ENCODE measurements around the gene ABCC8.

The ABCC8 gene

DNA sequence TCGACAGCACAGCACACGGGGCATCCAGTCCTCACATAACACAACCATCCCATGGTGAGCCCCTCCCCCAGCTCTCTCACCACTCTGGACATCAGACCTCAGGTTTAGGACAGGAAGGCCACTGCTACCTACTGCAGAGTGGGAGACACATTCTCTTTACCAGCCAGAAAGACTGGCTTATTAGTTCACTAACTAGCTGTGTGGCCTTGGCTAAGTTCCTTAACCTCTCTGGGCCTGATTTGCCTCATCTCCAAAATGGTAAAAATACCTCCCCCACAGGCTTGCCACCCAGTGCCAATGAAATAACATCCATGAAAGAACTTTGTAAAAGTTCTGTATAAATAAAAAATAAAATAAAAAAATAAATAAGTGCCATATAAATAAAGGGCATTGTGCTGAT lies 35.5 kb upstream of the ABCC8 start:
- TF ChIP-seq GATA1 (IDR thresholded peaks at IDR 0.05; ENCODE audit: low read depth, low read length) (no peak), POLR2A (IDR thresholded peaks at IDR 0.05; ENCODE audit: low read length) (no peak)
- DNase-seq, result no peak

DNA sequence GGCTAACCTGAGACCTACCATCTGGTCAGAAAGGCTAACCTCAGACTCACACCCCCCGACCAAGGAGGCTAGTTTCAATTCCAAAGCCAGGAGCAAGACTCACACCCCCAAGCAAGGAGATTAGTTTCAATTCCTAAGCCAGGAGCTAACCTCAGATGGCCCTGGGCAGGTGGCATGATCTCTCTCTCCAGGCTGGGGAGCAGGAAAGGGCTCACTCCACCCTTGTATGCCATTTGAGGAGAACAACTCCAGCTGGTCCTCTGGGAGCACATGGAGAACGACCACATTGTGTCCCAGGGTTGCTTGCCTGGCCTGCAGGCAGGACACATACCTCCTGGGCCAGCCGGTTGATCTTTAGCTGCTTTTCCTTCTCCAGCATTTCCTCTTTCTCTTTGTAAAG lies 34.9 kb upstream of the ABCC8 start:
- DNase-seq, result no peak
- TF ChIP-seq POLR2A (IDR thresholded peaks at IDR 0.05; ENCODE audit: low read length) (no peak), GATA1 (IDR thresholded peaks at IDR 0.05; ENCODE audit: low read depth, low read length) (no peak)

DNA sequence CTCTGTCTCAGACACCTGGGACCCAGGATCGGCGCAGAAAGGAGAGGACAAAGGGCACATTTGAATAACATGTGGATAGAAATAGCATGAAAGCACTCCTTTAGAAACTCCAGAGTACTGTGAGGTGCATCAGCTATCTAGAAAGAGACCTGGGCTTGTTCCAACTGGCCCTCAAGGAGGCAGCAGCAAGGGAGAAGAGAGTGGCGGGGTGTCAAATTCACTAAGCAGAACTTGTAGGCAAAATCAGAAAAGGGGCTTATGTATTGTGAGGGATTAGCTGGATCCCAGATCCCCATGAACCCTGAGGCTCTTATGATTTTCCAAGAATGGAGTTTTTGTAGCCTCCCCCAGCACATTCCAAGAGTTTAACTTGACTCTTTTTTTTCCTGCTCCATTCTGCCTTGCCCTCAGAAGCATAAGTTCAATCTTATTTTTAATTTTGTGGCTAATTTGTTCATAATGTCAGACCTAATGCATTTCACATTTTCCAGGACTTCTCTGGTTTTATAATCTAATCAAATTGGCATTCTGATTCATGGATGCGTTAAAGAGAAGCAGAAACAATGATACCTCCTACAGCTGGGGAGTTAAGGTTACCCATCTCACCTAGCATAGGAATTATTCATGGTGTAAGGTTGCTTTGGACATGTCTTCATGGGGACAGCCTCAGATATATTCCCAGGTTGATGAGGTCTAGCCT lies 34.0 kb upstream of the ABCC8 start:
- no peak for TF ChIP-seq GATA1 (IDR thresholded peaks at IDR 0.05; ENCODE audit: low read depth, low read length)
- no peak for DNase-seq

DNA sequence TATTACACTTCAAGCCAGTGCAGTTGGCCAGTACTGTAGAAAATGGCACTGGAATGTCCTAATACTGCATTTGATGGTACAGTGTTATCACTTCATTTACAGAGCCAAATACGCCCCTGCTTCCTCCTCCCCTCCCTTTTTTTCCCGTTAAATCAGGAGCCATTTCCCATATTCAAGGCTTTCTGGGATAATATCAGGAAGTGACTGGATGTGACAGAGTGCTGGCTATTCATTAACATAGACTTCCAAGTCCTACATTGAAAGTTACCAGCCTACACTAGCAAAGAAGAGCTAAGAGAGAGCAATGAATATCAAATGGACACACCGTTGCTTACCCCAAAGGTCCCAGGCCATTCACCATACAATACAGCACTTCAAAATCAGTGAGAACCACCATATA lies 32.1 kb upstream of the ABCC8 start:
- TF ChIP-seq GATA1 (IDR thresholded peaks at IDR 0.05; ENCODE audit: low read depth, low read length), result no peak
- TF ChIP-seq POLR2A (IDR thresholded peaks at IDR 0.05; ENCODE audit: low read length), result no peak
- DNase-seq, result no peak

DNA sequence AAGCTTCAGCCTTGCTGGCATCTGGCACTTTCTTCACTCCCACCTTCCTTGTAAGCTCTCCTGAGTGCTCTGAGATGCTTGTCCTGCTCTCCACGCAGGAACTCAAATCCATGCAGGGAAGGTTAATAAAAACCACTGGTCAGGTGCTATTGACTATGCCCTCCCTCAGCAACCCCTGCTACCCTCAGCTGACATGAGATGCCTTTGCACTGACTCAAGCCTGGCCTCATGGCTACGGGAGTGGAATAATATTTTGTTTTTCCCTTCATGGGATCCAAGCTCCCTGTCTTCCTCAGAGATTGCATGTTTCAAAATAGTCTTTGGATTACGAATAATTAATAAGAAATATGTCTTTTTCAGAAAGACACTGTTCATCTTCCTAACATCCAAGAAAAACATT lies 31.7 kb upstream of the ABCC8 start:
- TF ChIP-seq GATA1 (IDR thresholded peaks at IDR 0.05; ENCODE audit: low read depth, low read length) (no peak), POLR2A (IDR thresholded peaks at IDR 0.05; ENCODE audit: low read length) (no peak)
- no peak for DNase-seq

DNA sequence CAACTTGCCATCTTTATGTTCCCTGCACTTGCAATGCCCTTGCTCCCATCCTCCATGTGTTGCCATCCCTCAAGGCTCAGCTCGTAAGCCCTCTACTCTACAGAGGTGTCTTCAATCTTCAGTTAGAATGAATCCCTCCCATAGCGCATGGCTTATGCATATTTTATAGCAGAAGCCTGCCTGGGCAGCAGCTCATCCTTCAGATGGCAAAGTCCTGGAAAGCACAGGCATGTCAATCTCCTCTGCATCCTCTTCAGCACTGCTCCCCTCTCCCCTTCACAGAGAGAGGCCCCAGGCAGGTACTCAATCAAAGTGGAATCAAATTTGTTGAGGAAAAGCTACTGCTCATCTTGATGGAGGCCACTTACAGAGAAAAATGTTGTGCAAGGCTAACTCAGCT lies 31.1 kb upstream of the ABCC8 start:
- DNase-seq, result no peak
- TF ChIP-seq POLR2A (IDR thresholded peaks at IDR 0.05; ENCODE audit: low read length), result no peak
- TF ChIP-seq GATA1 (IDR thresholded peaks at IDR 0.05; ENCODE audit: low read depth, low read length), result no peak

DNA sequence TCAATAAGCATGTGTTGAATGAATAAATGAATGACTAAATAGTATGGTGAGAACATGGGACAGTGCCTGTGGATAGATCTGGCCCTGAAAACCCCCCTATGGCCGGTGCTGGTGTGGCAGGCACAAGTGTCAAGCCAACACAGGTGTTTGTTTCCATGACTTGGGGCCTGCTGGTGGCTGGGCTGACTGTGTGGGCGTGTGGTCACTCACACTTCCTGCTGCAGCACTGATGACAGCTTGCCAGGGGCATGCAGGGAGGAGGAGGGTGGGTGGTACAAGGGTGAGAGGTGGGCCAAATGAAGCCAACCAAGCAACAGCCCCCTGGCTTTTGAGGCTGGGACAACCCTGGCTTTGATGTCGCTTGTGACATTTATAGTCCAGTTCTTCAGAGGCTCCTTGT lies 30.3 kb upstream of the ABCC8 start:
- TF ChIP-seq POLR2A (IDR thresholded peaks at IDR 0.05; ENCODE audit: low read length) (no peak), GATA1 (IDR thresholded peaks at IDR 0.05; ENCODE audit: low read depth, low read length) (no peak)
- DNase-seq, result no peak

DNA sequence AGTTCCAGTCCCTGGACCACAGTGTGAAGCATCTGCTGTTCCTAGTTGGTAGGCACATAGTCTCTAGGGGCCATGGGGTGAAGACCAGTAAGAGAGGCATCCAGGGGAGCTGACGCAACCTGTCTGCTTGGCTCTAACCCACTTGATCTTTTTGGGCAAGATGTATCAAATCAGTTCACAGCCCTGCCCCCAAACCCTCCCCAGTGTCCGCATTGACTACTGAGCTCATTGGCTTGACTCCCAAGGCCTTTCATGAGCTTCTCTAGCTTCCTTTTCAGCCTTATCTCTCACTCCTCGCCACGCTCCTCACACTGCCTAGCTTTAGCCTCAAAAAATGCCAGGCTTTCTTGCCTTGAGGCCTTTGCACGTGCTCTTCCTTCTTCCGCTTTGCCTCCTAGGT lies 29.7 kb upstream of the ABCC8 start:
- TF ChIP-seq POLR2A (IDR thresholded peaks at IDR 0.05; ENCODE audit: low read length) (no peak), GATA1 (IDR thresholded peaks at IDR 0.05; ENCODE audit: low read depth, low read length) (no peak)
- DNase-seq, result no peak

DNA sequence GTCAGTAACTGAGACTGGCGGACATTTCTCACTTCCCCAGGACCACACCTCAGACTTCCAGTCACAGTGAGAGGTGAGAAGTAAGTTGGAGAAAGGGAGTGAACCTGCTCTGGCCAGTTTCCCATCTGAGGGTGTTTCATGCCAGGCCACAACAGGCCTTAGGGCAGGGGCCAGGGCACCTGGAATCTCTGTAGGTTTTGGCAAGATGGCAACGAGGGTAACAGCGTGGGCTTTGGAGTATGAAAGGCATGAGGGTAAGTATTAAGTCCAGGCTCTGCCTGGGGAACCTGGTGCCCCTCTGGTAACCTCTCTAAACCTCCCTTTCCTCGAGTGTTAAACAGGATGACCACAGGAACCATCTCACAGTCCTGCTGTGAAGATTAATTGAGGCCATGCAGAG lies 28.5 kb upstream of the ABCC8 start:
- no peak for DNase-seq
- TF ChIP-seq GATA1 (IDR thresholded peaks at IDR 0.05; ENCODE audit: low read depth, low read length) (no peak), POLR2A (IDR thresholded peaks at IDR 0.05; ENCODE audit: low read length) (no peak)

DNA sequence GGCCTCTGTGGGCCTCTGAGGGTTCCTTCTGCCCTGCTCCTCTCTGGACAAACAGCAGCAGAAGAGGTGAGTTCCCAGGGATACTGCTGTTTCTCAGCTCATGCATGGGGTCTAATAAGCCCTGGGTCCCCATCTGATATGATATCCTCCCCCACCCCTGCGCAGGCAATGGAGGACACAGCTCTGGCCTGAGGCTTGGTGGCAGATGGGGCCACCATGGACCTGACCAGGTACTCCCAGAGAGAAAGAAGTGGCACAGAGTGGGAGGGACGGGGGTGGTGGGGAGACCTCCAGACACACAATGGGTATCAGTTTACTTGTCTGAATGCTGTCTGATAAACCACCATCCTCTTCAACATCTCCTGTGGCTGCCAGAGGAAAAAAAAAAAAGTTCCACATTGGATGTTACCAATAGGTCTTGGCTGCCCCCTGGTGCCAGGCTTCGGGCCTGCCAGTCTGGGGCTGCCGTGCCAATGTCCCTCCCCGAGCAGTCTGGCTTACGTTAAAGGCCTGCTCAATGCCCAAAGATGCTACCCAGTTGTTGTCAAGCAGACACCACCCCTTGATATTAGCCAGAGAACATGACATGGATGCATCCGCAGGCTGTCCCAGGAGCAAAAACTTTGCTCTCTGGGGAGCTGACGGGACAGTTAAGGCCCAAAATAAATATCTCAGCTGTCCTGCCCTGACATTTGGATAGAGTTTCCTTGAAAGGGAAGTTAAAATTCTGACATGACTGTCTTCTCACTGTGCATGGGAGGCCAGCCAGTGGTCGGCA lies 27.9 kb upstream of the ABCC8 start:
- TF ChIP-seq POLR2A (IDR thresholded peaks at IDR 0.05; ENCODE audit: low read length) (no peak), GATA1 (IDR thresholded peaks at IDR 0.05; ENCODE audit: low read depth, low read length) (no peak)
- peak; percentile 48 to 61 for DNase-seq

DNA sequence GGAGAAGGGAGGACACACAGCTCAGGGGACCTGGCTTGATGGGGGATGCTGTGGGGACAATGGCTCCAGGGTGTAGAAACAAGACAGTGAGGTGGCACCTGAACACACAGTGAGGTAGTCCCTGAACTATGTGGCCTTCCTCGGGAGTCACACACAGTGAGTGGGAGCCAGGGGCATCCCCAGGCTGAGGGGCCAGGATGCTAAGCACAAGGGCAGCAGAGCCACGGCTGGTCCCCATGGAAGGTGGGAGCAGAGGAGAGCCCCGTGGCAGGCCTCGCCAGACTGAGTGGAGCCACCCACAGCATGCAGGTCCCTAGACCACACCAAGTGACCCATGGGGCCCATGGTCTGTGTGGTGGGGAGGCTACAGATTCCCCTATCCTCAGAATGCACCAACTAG lies 26.0 kb upstream of the ABCC8 start:
- TF ChIP-seq GATA1 (IDR thresholded peaks at IDR 0.05; ENCODE audit: low read depth, low read length) (no peak), POLR2A (IDR thresholded peaks at IDR 0.05; ENCODE audit: low read length) (no peak)
- DNase-seq, result no peak

DNA sequence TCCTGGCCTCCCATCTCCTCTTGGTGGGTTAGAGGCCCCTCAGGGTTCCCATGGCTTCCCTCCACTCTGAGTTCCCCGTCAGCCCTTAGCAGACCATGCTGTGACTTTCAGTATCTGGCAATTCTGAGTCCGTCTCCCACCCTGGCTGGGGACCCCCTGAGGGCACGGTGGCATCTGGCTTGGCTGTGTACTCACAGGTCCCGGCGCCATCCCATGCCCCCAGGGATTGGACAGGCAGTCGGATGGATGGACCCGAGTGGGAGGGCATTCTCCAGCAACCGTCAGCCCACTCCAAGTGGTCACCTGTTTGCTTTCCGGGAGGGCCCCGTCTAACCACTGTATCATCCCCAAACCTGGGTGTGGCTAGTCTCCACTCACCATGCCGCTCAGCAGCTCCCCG lies 24.0 kb upstream of the ABCC8 start:
- TF ChIP-seq POLR2A (IDR thresholded peaks at IDR 0.05; ENCODE audit: low read length), result no peak
- TF ChIP-seq GATA1 (IDR thresholded peaks at IDR 0.05; ENCODE audit: low read depth, low read length), result no peak
- DNase-seq, result no peak

DNA sequence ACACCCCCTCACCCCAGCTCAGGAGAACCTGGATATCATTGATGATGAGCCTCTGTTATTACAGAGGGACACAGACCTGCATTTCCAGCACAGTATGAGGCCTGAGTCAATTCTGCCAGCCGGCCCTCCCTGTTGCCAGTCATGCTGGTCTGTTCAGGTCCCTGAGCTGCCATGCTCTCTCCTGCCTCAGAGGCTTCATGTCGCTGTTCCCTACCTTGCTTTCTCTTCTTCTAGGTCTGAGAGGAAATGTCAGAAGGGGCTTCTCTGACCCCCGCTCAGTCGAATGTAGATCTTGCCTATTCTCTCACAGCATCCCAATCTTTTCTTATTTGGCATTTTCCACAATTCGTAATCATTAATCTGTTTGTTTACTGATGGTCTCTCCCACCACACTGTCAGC lies 21.8 kb upstream of the ABCC8 start:
- TF ChIP-seq POLR2A (IDR thresholded peaks at IDR 0.05; ENCODE audit: low read length) (no peak), GATA1 (IDR thresholded peaks at IDR 0.05; ENCODE audit: low read depth, low read length) (no peak)
- no peak for DNase-seq

DNA sequence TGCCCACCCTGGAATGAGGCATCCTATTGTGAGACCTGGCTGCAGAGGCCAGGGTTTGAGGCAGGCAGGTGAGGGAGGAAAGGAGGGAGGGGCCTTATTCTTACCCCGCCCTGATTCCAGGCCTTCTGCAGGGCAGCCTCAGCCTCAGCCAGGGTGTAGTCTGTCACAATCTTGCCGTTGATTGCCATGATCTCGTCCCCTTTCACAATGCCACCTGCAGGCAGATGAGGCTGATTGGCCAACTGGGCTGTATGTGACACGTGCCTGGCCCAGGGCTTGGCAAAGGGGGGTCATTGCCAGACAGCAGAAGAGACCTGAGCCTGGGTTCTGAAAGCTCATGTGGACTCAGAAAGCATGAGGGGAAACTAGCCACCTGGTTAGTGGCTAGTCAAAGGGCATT lies 21.4 kb upstream of the ABCC8 start:
- no peak for DNase-seq
- no peak for TF ChIP-seq POLR2A (IDR thresholded peaks at IDR 0.05; ENCODE audit: low read length)

DNA sequence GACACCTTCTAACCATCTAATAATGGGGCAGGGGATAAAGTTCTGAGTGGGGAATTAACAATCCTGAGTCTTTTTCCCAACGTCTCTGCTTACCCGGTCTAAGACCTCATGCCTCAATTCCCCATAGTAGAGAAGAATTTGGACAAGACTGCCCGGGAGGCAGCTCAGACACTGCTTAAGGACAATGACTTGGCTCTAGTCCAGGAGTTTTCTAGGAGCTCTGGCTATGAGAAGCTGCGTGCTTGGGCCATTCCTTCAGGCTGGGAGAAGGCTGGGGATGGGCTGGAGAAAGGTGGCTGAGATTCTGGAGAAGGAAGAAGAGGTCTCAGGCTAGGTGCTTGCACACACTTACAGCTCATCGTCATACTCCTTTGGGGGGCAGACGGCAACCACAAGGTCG lies 19.8 kb upstream of the ABCC8 start:
- TF ChIP-seq POLR2A (IDR thresholded peaks at IDR 0.05; ENCODE audit: low read length) (no peak), GATA1 (IDR thresholded peaks at IDR 0.05; ENCODE audit: low read depth, low read length) (no peak)
- no peak for DNase-seq

All from erythroblast (primary cell).